ENCODE data around the gene CPLANE2.

GRCh38 chr1:16239972-16240491, 3.0 kb upstream of the CPLANE2 start:
- no peak for TF ChIP-seq CTCF (IDR thresholded peaks at IDR 0.05)
- no peak for TF ChIP-seq POLR2A (IDR thresholded peaks at IDR 0.05)
- TF ChIP-seq POLR2AphosphoS5 (IDR thresholded peaks at IDR 0.05): no peak

All from sigmoid colon (tissue), 4 donors.